Stomach smooth muscle (tissue), 2 donors: Measurements from ENCODE around the gene CHCHD6.

ENCODE experiments used
- H3K27ac ChIP-seq: one replicate; pipeline ENCODE4 v1.7.0; 2013; ENCODE audit warnings: mild to moderate bottlenecking, low read length, inconsistent platforms
- H3K27me3 ChIP-seq, 2 donors: one replicate each; pipeline ENCODE4 v1.7.0; 2013; ENCODE audit warnings: low read length in 2 of 2; ENCODE audit not compliant: insufficient read depth in 2 of 2, control insufficient read depth in 1 of 2
- H3K36me3 ChIP-seq, 2 donors: one replicate each; pipeline ENCODE4 v1.7.0; 2013; ENCODE audit warnings: low read length in 2 of 2; ENCODE audit not compliant: control insufficient read depth in 2 of 2, insufficient read depth in 2 of 2
- H3K4me1 ChIP-seq: one replicate; pipeline ENCODE4 v1.7.0; 2013; ENCODE audit warnings: low read length; ENCODE audit not compliant: control insufficient read depth, insufficient read depth
- H3K4me3 ChIP-seq, 2 donors: one replicate each; pipeline ENCODE4 v1.7.0; 2013; ENCODE audit warnings: low read length in 2 of 2
- H3K9ac ChIP-seq, 2 donors: one replicate each; pipeline ENCODE4 v1.7.0; 2013; ENCODE audit warnings: low read length in 2 of 2, mild to moderate bottlenecking in 1 of 2
- H3K9me3 ChIP-seq, 2 donors: one replicate each; pipeline ENCODE4 v1.7.0; 2013; ENCODE audit warnings: low read length in 2 of 2; ENCODE audit not compliant: control insufficient read depth in 2 of 2
- donor health status: healthy.
- donor health status: Pancreatic carcinoma.

CHCHD6 gene

GRCh38 chr3:126912491-126913195 is 208.6 kb downstream of the CHCHD6 start:
- no peak overlapping the region for H3K4me3 ChIP-seq
- no peaks in the 10 kb centered on the region for H3K9me3 ChIP-seq
- no peak overlapping the region for H3K9ac ChIP-seq
- no peak overlapping the region for H3K27ac ChIP-seq
- H3K4me1 ChIP-seq: no peaks in the 10 kb centered on the region
- no peaks in the 10 kb centered on the region for H3K27me3 ChIP-seq
- H3K36me3 ChIP-seq: peaks cover 3 to 4% of the 10 kb centered on the region in 2 donors

DNA sequence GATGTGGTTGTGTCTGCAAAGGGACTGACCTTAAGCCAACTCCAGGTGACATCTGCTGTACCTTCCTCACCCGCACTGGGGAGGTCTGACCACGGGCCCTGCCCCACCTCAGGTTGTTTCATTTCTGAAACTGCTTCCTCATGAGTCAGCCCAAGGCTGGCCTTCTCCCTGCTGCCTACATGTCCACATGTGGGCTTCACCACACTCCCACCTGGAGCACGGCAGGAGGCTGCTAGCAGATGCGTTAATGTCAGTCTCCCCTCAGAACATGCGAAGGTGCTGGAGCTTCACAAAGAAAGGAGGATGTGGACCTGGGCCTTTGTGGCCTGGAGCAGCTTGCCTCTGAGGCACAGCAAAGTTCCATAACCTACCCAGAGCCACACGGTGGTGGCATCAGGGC is 209.5 kb downstream of the CHCHD6 start:
- H3K9me3 ChIP-seq: no peaks in the 10 kb centered on the region
- no peak overlapping the region for H3K4me3 ChIP-seq
- peaks cover 3 to 4% of the 10 kb centered on the region in 2 donors for H3K36me3 ChIP-seq
- H3K4me1 ChIP-seq: no peaks in the 10 kb centered on the region
- H3K27me3 ChIP-seq: no peaks in the 10 kb centered on the region
- no peak overlapping the region for H3K9ac ChIP-seq
- no peak overlapping the region for H3K27ac ChIP-seq

- no peaks in the 10 kb centered on the region for H3K27me3 ChIP-seq
- H3K4me1 ChIP-seq: no peaks in the 10 kb centered on the region
- H3K9me3 ChIP-seq: no peaks in the 10 kb centered on the region
- H3K27ac ChIP-seq: no peak overlapping the region
- H3K36me3 ChIP-seq: peaks cover 3 to 4% of the 10 kb centered on the region in 2 donors
- no peak overlapping the region for H3K4me3 ChIP-seq
- no peak overlapping the region for H3K9ac ChIP-seq
Observed at GRCh38 chr3:126914226-126914625, 210.2 kb downstream of the CHCHD6 start.

DNA sequence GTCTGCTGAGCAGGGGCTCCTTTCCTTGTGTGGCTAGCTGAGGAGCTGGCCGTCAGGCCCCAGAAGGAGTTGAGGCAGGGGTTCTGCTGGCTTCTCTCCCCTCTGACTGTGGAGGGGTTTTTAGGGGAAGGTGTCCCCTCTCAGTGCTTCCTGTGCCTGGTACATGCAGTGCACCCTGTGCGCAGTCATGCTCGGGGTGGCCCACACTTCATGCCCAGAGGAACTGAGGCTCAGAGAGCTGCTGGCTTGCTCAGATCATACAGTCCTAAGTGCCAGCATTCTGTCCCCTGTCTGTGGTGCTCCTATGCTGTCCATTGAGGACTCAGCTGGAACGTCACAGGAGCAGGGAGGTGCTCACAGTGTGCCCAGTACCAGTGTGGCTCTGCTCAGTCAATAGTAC is 211.0 kb downstream of the CHCHD6 start:
- H3K27ac ChIP-seq: no peak overlapping the region
- no peaks in the 10 kb centered on the region for H3K9me3 ChIP-seq
- no peak overlapping the region for H3K4me3 ChIP-seq
- H3K4me1 ChIP-seq: no peaks in the 10 kb centered on the region
- no peak overlapping the region for H3K9ac ChIP-seq
- H3K36me3 ChIP-seq: peaks cover 3 to 4% of the 10 kb centered on the region in 2 donors
- no peaks in the 10 kb centered on the region for H3K27me3 ChIP-seq

DNA sequence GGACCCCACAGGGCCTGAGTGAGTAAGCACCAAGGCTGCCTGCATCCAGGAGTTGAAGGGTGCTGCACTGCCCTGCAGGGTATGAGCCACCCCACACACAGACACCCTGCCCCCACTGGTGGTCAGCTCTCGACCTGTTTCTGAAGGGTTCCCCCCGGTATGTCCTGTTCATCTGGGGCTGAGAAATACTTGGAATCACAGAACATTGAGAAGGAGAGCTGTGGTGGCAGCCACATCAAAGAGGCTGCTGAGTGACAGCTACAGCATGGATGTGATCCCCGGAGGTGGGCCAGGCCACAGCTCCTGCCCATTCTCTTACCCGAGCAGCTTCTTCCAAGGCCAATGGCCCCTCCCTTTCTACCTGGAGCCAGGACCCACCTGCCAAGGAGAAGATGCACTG is 212.5 kb downstream of the CHCHD6 start:
- Histone ChIP-seq H3K9me3 (no peaks in the 10 kb centered on the region), H3K4me3 (no peak overlapping the region), H3K27ac (no peak overlapping the region), H3K36me3 (peaks cover 3 to 4% of the 10 kb centered on the region in 2 donors), H3K9ac (no peak overlapping the region), H3K27me3 (no peaks in the 10 kb centered on the region), H3K4me1 (no peaks in the 10 kb centered on the region)

- Histone ChIP-seq H3K4me3 (no peak overlapping the region), H3K36me3 (peaks cover 3 to 4% of the 10 kb centered on the region in 2 donors)
Observed at GRCh38 chr3:126917232-126917804, 213.3 kb downstream of the CHCHD6 start.

GRCh38 chr3:126918355-126918821 is 214.3 kb downstream of the CHCHD6 start:
- Histone ChIP-seq H3K4me1 (no peaks in the 10 kb centered on the region), H3K9me3 (no peaks in the 10 kb centered on the region), H3K27me3 (no peaks in the 10 kb centered on the region), H3K36me3 (peaks cover 3 to 4% of the 10 kb centered on the region in 2 donors), H3K27ac (no peak overlapping the region), H3K9ac (no peak overlapping the region), H3K4me3 (no peak overlapping the region)

More at GRCh38 chr3:126917232-126917804, 213.3 kb downstream of the CHCHD6 start:
- Histone ChIP-seq H3K27ac (no peak overlapping the region), H3K9me3 (no peaks in the 10 kb centered on the region), H3K4me1 (no peaks in the 10 kb centered on the region), H3K9ac (no peak overlapping the region), H3K27me3 (no peaks in the 10 kb centered on the region)

- Histone ChIP-seq H3K4me1 (peaks cover 9% of the 10 kb centered on the region), H3K9me3 (no peaks in the 10 kb centered on the region), H3K9ac (no peak overlapping the region), H3K27ac (no peak overlapping the region), H3K27me3 (no peaks in the 10 kb centered on the region), H3K4me3 (no peak overlapping the region), H3K36me3 (peaks cover 0 to 4% of the 10 kb centered on the region in 2 donors)
Observed at GRCh38 chr3:126921085-126921824, 217.2 kb downstream of the CHCHD6 start.

DNA sequence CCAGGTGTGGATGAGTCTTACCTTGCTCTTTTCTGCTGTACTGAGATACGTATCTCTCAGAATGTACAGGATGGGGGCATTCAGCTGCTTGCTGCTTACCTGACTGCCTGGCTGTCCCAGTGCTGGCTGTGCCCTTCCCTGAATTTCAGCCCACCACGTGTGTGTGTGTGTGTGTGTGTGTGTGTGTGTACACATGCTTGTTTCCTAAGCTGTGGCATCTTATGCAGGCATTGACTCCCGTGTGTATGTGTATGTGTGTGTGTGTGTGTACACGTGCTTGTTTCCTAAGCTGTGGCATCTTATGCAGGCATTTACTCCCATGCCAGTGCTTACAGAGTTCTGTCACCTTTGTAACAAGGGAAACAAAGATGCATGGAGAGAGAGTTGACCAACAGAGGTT is 218.4 kb downstream of the CHCHD6 start:
- Histone ChIP-seq H3K27ac (no peak overlapping the region), H3K4me1 (peaks cover 15% of the 10 kb centered on the region), H3K4me3 (no peak overlapping the region), H3K36me3 (no peaks in the 10 kb centered on the region), H3K9ac (no peak overlapping the region), H3K27me3 (no peaks in the 10 kb centered on the region), H3K9me3 (no peaks in the 10 kb centered on the region)

GRCh38 chr3:126923423-126923822 is 219.4 kb downstream of the CHCHD6 start:
- Histone ChIP-seq H3K9me3 (no peaks in the 10 kb centered on the region), H3K36me3 (no peaks in the 10 kb centered on the region), H3K4me1 (peaks cover 15% of the 10 kb centered on the region), H3K27ac (no peak overlapping the region), H3K9ac (no peak overlapping the region), H3K27me3 (no peaks in the 10 kb centered on the region), H3K4me3 (no peak overlapping the region)
